GM12892 (cell line): ENCODE results near the gene DACT3.

Source experiments
- POLR2A ChIP-seq: IDR thresholded peaks from 2 replicates; pipeline ENCODE4 v1.6.1; 2011; ENCODE audit warnings: low read depth, low read length, control low read depth
- POLR2AphosphoS5 ChIP-seq: IDR thresholded peaks from 2 replicates; pipeline ENCODE4 v1.6.1; 2011; ENCODE audit warnings: low read depth, low read length, control low read depth

GRCh38 chr19:46608178-46608577 lies 52.8 kb downstream of the DACT3 start:
- TF ChIP-seq POLR2A (no peak), POLR2AphosphoS5 (no peak)
